WERI-Rb-1 (cell line): Measurements from ENCODE around the gene TMEM37.

Experiments
- DNase-seq: peaks from one replicate; pipeline ENCODE4 v3.0.0-alpha.2; 2020
- H3K27ac ChIP-seq: fragments of 250-450 bp; sonication (Bioruptor Pico); 2 replicates; pipeline ENCODE4 v1.5.1; 2020; ENCODE audit warnings: mild to moderate bottlenecking, moderate library complexity
- H3K27me3 ChIP-seq: fragments of 250-450 bp; sonication (Bioruptor Pico); 2 replicates; pipeline ENCODE4 v1.5.1; 2021; ENCODE audit warnings: mild to moderate bottlenecking, low read depth, moderate library complexity; ENCODE audit not compliant: insufficient read depth, severe bottlenecking
- H3K36me3 ChIP-seq: fragments of 250-450 bp; sonication (Bioruptor Pico); 2 replicates; pipeline ENCODE4 v1.5.1; 2020; ENCODE audit warnings: mild to moderate bottlenecking, moderate library complexity
- H3K4me3 ChIP-seq: 2 replicates; pipeline ENCODE4 v1.5.1; 2011; ENCODE audit warnings: low read depth, mild to moderate bottlenecking, control low read depth, low read length
- H3K9me3 ChIP-seq: fragments of 250-450 bp; sonication (Bioruptor Pico); 2 replicates; pipeline ENCODE4 v1.5.1; 2021; ENCODE audit warnings: mild to moderate bottlenecking, moderate library complexity; ENCODE audit not compliant: severe bottlenecking
- CTCF ChIP-seq: IDR thresholded peaks from 2 replicates; pipeline ENCODE4 v1.5.1; 2011; ENCODE audit warnings: low read depth, mild to moderate bottlenecking, control low read depth, inconsistent platforms, low read length

Gene TMEM37

GRCh38 chr2:119449521-119449920 is 17.9 kb downstream of the TMEM37 start:
- no peak for DNase-seq
- no peak overlapping the region for H3K4me3 ChIP-seq
- H3K27ac ChIP-seq = no peak overlapping the region
- TF ChIP-seq CTCF = no peak
- H3K9me3 ChIP-seq = no peaks in the 10 kb centered on the region
- H3K27me3 ChIP-seq = no peaks in the 10 kb centered on the region
- H3K36me3 ChIP-seq = no peaks in the 10 kb centered on the region

GRCh38 chr2:119451336-119452050 is 19.8 kb downstream of the TMEM37 start:
- H3K27me3 ChIP-seq = no peaks in the 10 kb centered on the region
- TF ChIP-seq CTCF = no peak
- no peak overlapping the region for H3K27ac ChIP-seq

GRCh38 chr2:119453972-119454593 is 22.4 kb downstream of the TMEM37 start:
- no peak overlapping the region for H3K4me3 ChIP-seq
- no peak for TF ChIP-seq CTCF
- no peak overlapping the region for H3K27ac ChIP-seq
- no peak for DNase-seq
- H3K9me3 ChIP-seq = no peaks in the 10 kb centered on the region
- H3K27me3 ChIP-seq = no peaks in the 10 kb centered on the region
- H3K36me3 ChIP-seq = no peaks in the 10 kb centered on the region

More at GRCh38 chr2:119451336-119452050, 19.8 kb downstream of the TMEM37 start:
- DNase-seq = no peak
- Histone ChIP-seq H3K36me3 (no peaks in the 10 kb centered on the region), H3K9me3 (no peaks in the 10 kb centered on the region), H3K4me3 (no peak overlapping the region)

- TF ChIP-seq CTCF = no peak
- Histone ChIP-seq H3K27ac (no peak overlapping the region), H3K36me3 (no peaks in the 10 kb centered on the region), H3K4me3 (no peak overlapping the region), H3K9me3 (no peaks in the 10 kb centered on the region), H3K27me3 (no peaks in the 10 kb centered on the region)
- DNase-seq = no peak
Measured at GRCh38 chr2:119455066-119455718, 23.5 kb downstream of the TMEM37 start.

GRCh38 chr2:119460076-119460475 is 28.4 kb downstream of the TMEM37 start:
- H3K36me3 ChIP-seq = no peaks in the 10 kb centered on the region
- no peak for TF ChIP-seq CTCF

More at GRCh38 chr2:119460076-119460475, 28.4 kb downstream of the TMEM37 start:
- Histone ChIP-seq H3K9me3 (no peaks in the 10 kb centered on the region), H3K27me3 (no peaks in the 10 kb centered on the region), H3K27ac (no peak overlapping the region), H3K4me3 (no peak overlapping the region)
- no peak for DNase-seq
